Lung (tissue), 12 donors: Measurements from ENCODE around the gene PDGFB. TPM values are rescaled to one million over a fixed set of nuclear protein-coding genes. Genes with fewer than 3 reads are reported as not detected.

ENCODE experiments used
- ATAC-seq: fragments of 200-7000 bp; cut with Tn5 transposase; one replicate; pipeline ENCODE4 v1.9.1; 2020; ENCODE audit warnings: moderate number of reproducible peaks; ENCODE audit not compliant: insufficient read depth, low FRiP score
- DNase-seq, 3 donors: peaks; one replicate each; pipeline ENCODE4 v3.0.0-alpha.2; 2013 to 2017
- H3K27ac ChIP-seq, 2 donors: one replicate each; pipeline ENCODE4 v1.5.1; 2013; ENCODE audit warnings: mild to moderate bottlenecking in 2 of 2, moderate library complexity in 2 of 2, control low read depth in 1 of 2, inconsistent platforms in 1 of 2, low read depth in 1 of 2, low read length in 1 of 2
- H3K27me3 ChIP-seq, 3 donors: one replicate each; pipeline ENCODE4 v1.5.1; 2013; ENCODE audit warnings: low read length in 2 of 3; ENCODE audit not compliant: control insufficient read depth in 3 of 3, insufficient read depth in 3 of 3
- H3K36me3 ChIP-seq, 4 donors: one replicate each; pipeline ENCODE4 v1.5.1; 2013; ENCODE audit warnings: low read length in 4 of 4, mild to moderate bottlenecking in 1 of 4, moderate library complexity in 1 of 4; ENCODE audit not compliant: control insufficient read depth in 4 of 4, insufficient read depth in 4 of 4
- H3K4me1 ChIP-seq, 5 donors: one replicate each; pipeline ENCODE4 v1.5.1; 2013; ENCODE audit warnings: low read length in 5 of 5, mild to moderate bottlenecking in 2 of 5, moderate library complexity in 1 of 5; ENCODE audit not compliant: control insufficient read depth in 5 of 5, insufficient read depth in 5 of 5
- H3K4me3 ChIP-seq: one replicate; pipeline ENCODE4 v1.5.1; 2013; ENCODE audit warnings: mild to moderate bottlenecking, control low read depth, moderate library complexity
- H3K9ac ChIP-seq, 2 donors: one replicate each; pipeline ENCODE4 v1.5.1; 2013; ENCODE audit warnings: low read length in 2 of 2, control low read depth in 1 of 2; ENCODE audit not compliant: insufficient read depth in 1 of 2
- H3K9me3 ChIP-seq, 4 donors: one replicate each; pipeline ENCODE4 v1.5.1; 2013; ENCODE audit warnings: low read length in 3 of 4, mild to moderate bottlenecking in 1 of 4, moderate library complexity in 1 of 4; ENCODE audit not compliant: control insufficient read depth in 4 of 4, insufficient read depth in 3 of 4
- CTCF ChIP-seq: IDR thresholded peaks from 2 replicates; pipeline ENCODE4 v1.5.1; 2012; ENCODE audit warnings: mild to moderate bottlenecking; ENCODE audit errors: control extremely low read depth, extremely low read depth
- WGBS, 2 donors: extraction: QIAGEN DNeasy Blood & Tissue Kit; methylation state at CpG; one replicate each; pipeline ENCODE4 v1.1.7; 2013; 5-methylcytosine and 5-hydroxymethylcytosine counted together
- polyA plus RNA-seq, 2 donors: library from polyadenylated mRNA; stranded (reverse); fragments of 200-250 nt; gene quantifications; one replicate each; pipeline ENCODE4 v1.2.1, GENCODE V29; 2013
- total RNA-seq, 2 donors: library from RNA; depleted of rRNA in 1 of 2; stranded (reverse); fragments of >200 nt in 1 of 2; gene quantifications; one replicate each; pipeline ENCODE4 v1.2.1, GENCODE V29; 2014 to 2021
- donor health status: control.
- donor health status: control.
- donor health status: Bipolar disorder and iron deficiency.
- donor health status: healthy.
- donor health status: DM: yes; HTN: yes; CAD: no.

PDGFB gene
- total and polyA plus RNA-seq, 4 donors = 9.8 to 56.7 (median 29.5) TPM

GRCh38 chr22:39223091-39223710 lies 21.6 kb downstream of the PDGFB start:
- ATAC-seq = no peak
- no peak overlapping the region for H3K27ac ChIP-seq
- peaks cover 0 to 4% (median 0%) of the 10 kb centered on the region in 4 donors for H3K9me3 ChIP-seq
- no peak overlapping the region for H3K4me3 ChIP-seq
- peaks cover 0 to 12% (median 0%) of the 10 kb centered on the region in 4 donors for H3K36me3 ChIP-seq
- H3K4me1 ChIP-seq = peaks cover 0 to 4% (median 0%) of the 10 kb centered on the region in 5 donors
- no peak for TF ChIP-seq CTCF
- WGBS, 2 donors = 57 to 63% methylated on average over 20 of the region's 20 CpGs
- peak; percentile 38 to 68 (median 42) for DNase-seq
- no peaks in the 10 kb centered on the region for H3K27me3 ChIP-seq
- H3K9ac ChIP-seq = no peak overlapping the region

DNA sequence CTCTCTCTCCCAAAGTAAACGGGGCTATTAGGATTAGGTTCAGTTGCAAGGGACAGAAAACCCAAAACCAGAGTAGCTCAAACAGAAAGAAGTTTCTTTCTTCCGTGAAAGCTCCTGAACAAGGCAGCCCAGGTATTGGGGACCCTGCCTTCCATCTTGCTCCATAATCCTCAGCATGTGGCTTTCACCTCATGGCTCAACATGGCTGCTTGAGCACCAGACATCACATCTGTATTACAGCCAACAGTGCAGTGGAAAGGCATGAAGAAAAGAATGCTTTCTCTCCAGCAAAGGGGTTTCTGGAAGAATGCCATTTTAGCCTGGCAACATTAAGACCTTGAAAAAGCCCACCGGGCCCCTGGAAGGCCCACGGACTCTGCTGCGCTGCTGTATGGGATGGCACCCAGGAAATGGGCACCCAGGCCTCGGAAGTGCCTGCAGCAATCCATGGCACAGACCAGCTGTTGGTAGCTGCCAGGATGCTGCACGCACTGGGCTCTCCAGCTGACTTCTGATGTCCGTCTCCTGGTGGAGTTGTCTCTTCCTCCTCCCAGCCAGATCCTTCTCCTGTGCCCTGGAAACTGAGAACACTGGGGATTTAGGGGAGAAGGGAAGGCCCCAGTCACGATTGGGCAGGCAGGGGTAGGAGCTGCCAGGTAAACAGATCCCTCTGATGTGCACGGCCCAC lies 22.6 kb downstream of the PDGFB start:
- H3K9ac ChIP-seq = no peak overlapping the region
- H3K4me1 ChIP-seq = peaks cover 0 to 4% (median 0%) of the 10 kb centered on the region in 5 donors
- DNase-seq = peak in 1 of 3 donors; percentile 6
- no peak overlapping the region for H3K27ac ChIP-seq
- H3K9me3 ChIP-seq = peaks cover 0 to 4% (median 0%) of the 10 kb centered on the region in 4 donors
- peaks cover 0 to 5% (median 0%) of the 10 kb centered on the region in 4 donors for H3K36me3 ChIP-seq
- no peaks in the 10 kb centered on the region for H3K27me3 ChIP-seq
- no peak for TF ChIP-seq CTCF
- H3K4me3 ChIP-seq = no peak overlapping the region
- 87 to 90% methylated on average over 10 of the region's 10 CpGs for WGBS, 2 donors
- ATAC-seq = no peak

DNA sequence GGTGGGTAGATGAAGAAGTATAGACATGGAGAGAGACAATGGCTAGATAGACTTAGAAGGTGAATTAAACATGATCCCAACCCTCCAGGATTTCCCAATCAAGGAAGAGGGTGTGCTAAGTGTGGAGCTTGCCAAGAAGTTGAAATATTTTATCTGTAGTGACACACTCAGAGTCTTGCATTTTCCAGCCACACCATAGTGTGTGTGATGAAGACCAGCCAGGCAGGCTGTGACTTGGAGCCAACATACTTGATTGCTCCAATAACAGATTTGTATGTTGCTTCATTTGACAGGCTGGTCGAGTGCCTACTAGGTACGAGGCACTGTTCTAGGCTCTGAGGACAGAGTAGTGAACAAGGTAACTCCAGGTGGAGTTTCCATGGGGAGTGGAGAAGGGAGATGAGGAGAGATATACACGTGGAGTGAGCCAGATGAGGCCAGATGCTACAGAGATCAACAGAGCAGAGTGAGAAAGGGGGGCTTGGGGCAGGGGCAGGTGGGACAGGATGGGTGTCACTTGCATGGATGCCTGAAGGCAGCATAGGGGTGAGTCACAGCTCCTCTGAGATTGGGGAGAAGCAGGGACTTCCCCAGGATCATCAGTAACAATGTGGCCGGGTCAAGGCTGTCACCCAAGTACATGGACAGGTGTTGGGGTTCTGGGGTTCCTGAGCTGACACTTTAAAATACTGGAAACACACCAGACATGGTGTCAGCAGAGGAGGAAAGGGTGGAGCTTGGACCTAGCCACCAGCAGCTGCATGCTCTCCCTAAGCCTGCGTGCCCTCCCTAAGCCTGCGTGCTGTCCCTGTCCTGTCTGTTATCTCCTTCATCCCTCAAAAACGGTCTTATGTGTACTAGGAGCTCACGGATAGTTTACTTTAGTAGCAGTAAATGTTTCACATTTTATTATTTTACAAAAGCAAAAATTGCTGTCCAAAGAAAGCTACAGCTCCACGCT lies 23.6 kb downstream of the PDGFB start:
- ATAC-seq = peak; percentile 27
- peak; percentile 59 to 81 (median 73) for DNase-seq
- no peaks in the 10 kb centered on the region for H3K27me3 ChIP-seq

More for the DNA sequence above, 23.6 kb downstream of the PDGFB start:
- no peak overlapping the region for H3K4me3 ChIP-seq
- peaks cover 0 to 4% (median 0%) of the 10 kb centered on the region in 5 donors for H3K4me1 ChIP-seq
- no peak for TF ChIP-seq CTCF
- H3K27ac ChIP-seq = peak overlapping the region in 1 of 2 donors; percentile 41
- peaks cover 0 to 4% (median 0%) of the 10 kb centered on the region in 4 donors for H3K9me3 ChIP-seq
- peak overlapping the region in 1 of 2 donors; percentile 32 for H3K9ac ChIP-seq
- 61 to 74% methylated on average over 9 of the region's 9 CpGs for WGBS, 2 donors
- H3K36me3 ChIP-seq = peaks cover 0 to 3% (median 0%) of the 10 kb centered on the region in 4 donors
